ENCODE data around the gene ATRIP.

The ATRIP gene

DNA sequence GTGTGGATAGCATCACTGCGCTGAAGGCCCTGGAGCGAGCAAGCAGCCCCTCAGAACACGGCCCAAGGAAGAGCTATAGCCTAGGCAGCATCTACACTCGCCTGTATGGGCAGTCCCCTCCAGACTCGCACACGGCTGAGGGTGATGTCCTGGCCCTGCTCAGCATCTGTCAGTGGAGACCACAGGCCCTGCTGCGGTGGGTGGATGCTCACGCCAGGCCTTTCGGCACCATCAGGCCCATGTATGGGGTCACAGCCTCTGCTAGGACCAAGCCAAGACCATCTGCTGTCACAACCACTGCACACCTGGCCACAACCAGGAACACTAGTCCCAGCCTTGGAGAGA is 20.5 kb downstream of the ATRIP start:
- Histone ChIP-seq H2BK12ac (ENCODE audit: low read length) (peak overlapping the region; percentile 10), H3K79me2 (ENCODE audit: control insufficient read depth, insufficient read depth, low read length, poor library complexity) (peaks cover 6% of the 10 kb centered on the region), H3K4me2 (ENCODE audit: low read length) (no peak overlapping the region), H4K91ac (ENCODE audit: low read depth, low read length) (no peak overlapping the region), H4K8ac (ENCODE audit: low read depth, low read length) (no peak overlapping the region), H3K79me1 (ENCODE audit: low read length) (peaks cover 10% of the 10 kb centered on the region), H4K12ac (ENCODE audit: low read depth, low read length) (no peak overlapping the region), H3K4ac (ENCODE audit: low read depth, low read length) (no peak overlapping the region), H3K36me3 (ENCODE audit: control insufficient read depth in 1 of 2, insufficient read depth in 2 of 2, low read length in 2 of 2) (peaks cover 37 to 48% of the 10 kb centered on the region in 2 experiments), H3K14ac (ENCODE audit: low read length) (no peak overlapping the region), H2BK120ac (ENCODE audit: insufficient read depth, low read length, poor library complexity) (no peak overlapping the region), H3K9me3 (ENCODE audit: insufficient read depth, low read depth, low read length) (no peaks in the 10 kb centered on the region), H2AK5ac (ENCODE audit: low read length) (no peak overlapping the region), H3K27me3 (ENCODE audit: insufficient read depth, low read length) (no peaks in the 10 kb centered on the region), H2BK5ac (ENCODE audit: low read depth, low read length, poor library complexity) (no peak overlapping the region), H3K23ac (ENCODE audit: low read length) (no peak overlapping the region), H2AFZ (ENCODE audit: insufficient read depth, low read length, poor library complexity) (no peak overlapping the region), H3K4me1 (ENCODE audit: control insufficient read depth in 1 of 2, insufficient read depth in 2 of 2, low read length in 2 of 2) (peaks cover 12 to 14% of the 10 kb centered on the region in 2 experiments), H3K4me3 (ENCODE audit: low read depth, low read length) (no peak overlapping the region), H3K9ac (ENCODE audit: low read length) (no peak overlapping the region), H3K18ac (ENCODE audit: low read length) (no peak overlapping the region), H3K27ac (ENCODE audit: low read depth, low read length) (no peak overlapping the region)
- WGBS (ENCODE audit: extremely low coverage, insufficient coverage, insufficient read length) = no CpG with 5 or more reads among the region's 9 CpGs
- no peak for DNase-seq

DNA sequence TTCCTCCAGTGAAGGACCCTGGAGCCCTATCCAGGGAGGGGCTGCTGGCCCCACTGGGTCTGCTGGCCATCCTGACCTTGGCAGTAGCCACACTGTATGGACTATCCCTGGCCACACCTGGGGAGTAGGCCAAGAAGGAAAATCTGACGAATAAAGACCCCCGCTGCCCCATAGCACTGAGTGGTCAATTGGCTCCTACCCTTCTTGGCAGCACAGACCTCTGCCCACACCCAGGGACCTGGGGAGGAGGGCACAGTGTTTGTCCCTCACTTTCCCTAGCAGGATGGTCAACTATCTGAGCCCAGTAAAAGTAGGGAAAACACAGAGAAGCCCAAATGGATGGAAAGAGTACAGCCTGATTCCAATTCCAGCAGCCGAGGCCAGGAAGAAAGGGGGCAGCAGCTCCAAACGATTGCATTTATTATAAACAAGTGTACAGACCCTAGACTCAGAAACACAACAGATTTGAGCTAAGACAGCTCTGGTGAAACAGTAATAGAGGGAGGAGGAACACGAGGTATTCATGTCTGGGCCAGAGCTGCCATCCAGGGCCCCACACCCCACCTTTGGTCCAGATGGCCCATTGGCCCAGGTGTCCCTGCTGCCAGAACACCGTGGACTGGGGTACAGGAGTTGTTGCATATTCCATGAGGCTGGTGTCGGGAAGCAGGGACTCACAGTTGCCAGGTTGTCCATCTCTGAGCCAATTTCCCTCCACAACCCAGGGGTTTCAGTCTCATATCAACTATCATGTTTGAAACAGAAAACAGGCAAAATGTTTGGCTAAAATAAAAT is 21.1 kb downstream of the ATRIP start:
- WGBS (ENCODE audit: extremely low coverage, insufficient coverage, insufficient read length) = no CpG with 5 or more reads among the region's 7 CpGs
- peaks cover 12 to 14% of the 10 kb centered on the region in 2 experiments for H3K4me1 ChIP-seq (ENCODE audit: control insufficient read depth in 1 of 2, insufficient read depth in 2 of 2, low read length in 2 of 2)
- no peak overlapping the region for H4K8ac ChIP-seq (ENCODE audit: low read depth, low read length)
- no peak overlapping the region for H3K18ac ChIP-seq (ENCODE audit: low read length)
- H3K4me2 ChIP-seq (ENCODE audit: low read length) = no peak overlapping the region
- H3K36me3 ChIP-seq (ENCODE audit: control insufficient read depth in 1 of 2, insufficient read depth in 2 of 2, low read length in 2 of 2) = peaks cover 37 to 48% of the 10 kb centered on the region in 2 experiments
- no peaks in the 10 kb centered on the region for H3K9me3 ChIP-seq (ENCODE audit: insufficient read depth, low read depth, low read length)
- no peak overlapping the region for H3K14ac ChIP-seq (ENCODE audit: low read length)
- no peak overlapping the region for H2BK5ac ChIP-seq (ENCODE audit: low read depth, low read length, poor library complexity)
- no peak overlapping the region for H3K9ac ChIP-seq (ENCODE audit: low read length)
- no peak overlapping the region for H3K4me3 ChIP-seq (ENCODE audit: low read depth, low read length)
- peak overlapping the region; percentile 11 for H2AK5ac ChIP-seq (ENCODE audit: low read length)
- no peaks in the 10 kb centered on the region for H3K27me3 ChIP-seq (ENCODE audit: insufficient read depth, low read length)
- H4K12ac ChIP-seq (ENCODE audit: low read depth, low read length) = no peak overlapping the region
- peaks cover 8% of the 10 kb centered on the region for H3K79me2 ChIP-seq (ENCODE audit: control insufficient read depth, insufficient read depth, low read length, poor library complexity)
- no peak overlapping the region for H3K4ac ChIP-seq (ENCODE audit: low read depth, low read length)
- H3K27ac ChIP-seq (ENCODE audit: low read depth, low read length) = no peak overlapping the region
- H2BK120ac ChIP-seq (ENCODE audit: insufficient read depth, low read length, poor library complexity) = no peak overlapping the region
- DNase-seq = no peak
- no peak overlapping the region for H2AFZ ChIP-seq (ENCODE audit: insufficient read depth, low read length, poor library complexity)
- H3K79me1 ChIP-seq (ENCODE audit: low read length) = peaks cover 13% of the 10 kb centered on the region
- H4K91ac ChIP-seq (ENCODE audit: low read depth, low read length) = no peak overlapping the region
- no peak overlapping the region for H3K23ac ChIP-seq (ENCODE audit: low read length)
- no peak overlapping the region for H2BK12ac ChIP-seq (ENCODE audit: low read length)

- H3K18ac ChIP-seq (ENCODE audit: low read length) = no peak overlapping the region
- no peak overlapping the region for H3K4ac ChIP-seq (ENCODE audit: low read depth, low read length)
- no peak overlapping the region for H2BK5ac ChIP-seq (ENCODE audit: low read depth, low read length, poor library complexity)
- no peak overlapping the region for H2BK12ac ChIP-seq (ENCODE audit: low read length)
- H3K36me3 ChIP-seq (ENCODE audit: control insufficient read depth in 1 of 2, insufficient read depth in 2 of 2, low read length in 2 of 2) = peaks cover 37 to 45% of the 10 kb centered on the region in 2 experiments
- no CpG with 5 or more reads among the region's 8 CpGs for WGBS (ENCODE audit: extremely low coverage, insufficient coverage, insufficient read length)
- H4K8ac ChIP-seq (ENCODE audit: low read depth, low read length) = no peak overlapping the region
- no peak overlapping the region for H3K27ac ChIP-seq (ENCODE audit: low read depth, low read length)
- peaks cover 12 to 17% of the 10 kb centered on the region in 2 experiments for H3K4me1 ChIP-seq (ENCODE audit: control insufficient read depth in 1 of 2, insufficient read depth in 2 of 2, low read length in 2 of 2)
- no peak overlapping the region for H3K14ac ChIP-seq (ENCODE audit: low read length)
- H2BK120ac ChIP-seq (ENCODE audit: insufficient read depth, low read length, poor library complexity) = no peak overlapping the region
- no peak overlapping the region for H2AK5ac ChIP-seq (ENCODE audit: low read length)
- no peak overlapping the region for H2AFZ ChIP-seq (ENCODE audit: insufficient read depth, low read length, poor library complexity)
- H3K9ac ChIP-seq (ENCODE audit: low read length) = no peak overlapping the region
- no peaks in the 10 kb centered on the region for H3K27me3 ChIP-seq (ENCODE audit: insufficient read depth, low read length)
- H3K9me3 ChIP-seq (ENCODE audit: insufficient read depth, low read depth, low read length) = no peaks in the 10 kb centered on the region
- H4K91ac ChIP-seq (ENCODE audit: low read depth, low read length) = no peak overlapping the region
- peaks cover 18% of the 10 kb centered on the region for H3K79me1 ChIP-seq (ENCODE audit: low read length)
- no peak overlapping the region for H3K4me3 ChIP-seq (ENCODE audit: low read depth, low read length)
- peaks cover 10% of the 10 kb centered on the region for H3K79me2 ChIP-seq (ENCODE audit: control insufficient read depth, insufficient read depth, low read length, poor library complexity)
- no peak overlapping the region for H3K23ac ChIP-seq (ENCODE audit: low read length)
- H3K4me2 ChIP-seq (ENCODE audit: low read length) = no peak overlapping the region
- H4K12ac ChIP-seq (ENCODE audit: low read depth, low read length) = no peak overlapping the region
- no peak for DNase-seq
Measured at GRCh38 chr3:48468329-48468731, 21.8 kb downstream of the ATRIP start.

GRCh38 chr3:48469046-48469915 is 22.7 kb downstream of the ATRIP start:
- Histone ChIP-seq H4K12ac (ENCODE audit: low read depth, low read length) (no peak overlapping the region), H3K18ac (ENCODE audit: low read length) (peak overlapping the region; percentile 10), H4K91ac (ENCODE audit: low read depth, low read length) (no peak overlapping the region), H2BK5ac (ENCODE audit: low read depth, low read length, poor library complexity) (no peak overlapping the region), H3K4me2 (ENCODE audit: low read length) (no peak overlapping the region), H3K14ac (ENCODE audit: low read length) (no peak overlapping the region), H3K4me3 (ENCODE audit: low read depth, low read length) (no peak overlapping the region), H2BK120ac (ENCODE audit: insufficient read depth, low read length, poor library complexity) (no peak overlapping the region), H4K8ac (ENCODE audit: low read depth, low read length) (no peak overlapping the region), H3K79me1 (ENCODE audit: low read length) (peaks cover 21% of the 10 kb centered on the region), H3K79me2 (ENCODE audit: control insufficient read depth, insufficient read depth, low read length, poor library complexity) (peaks cover 10% of the 10 kb centered on the region), H3K27me3 (ENCODE audit: insufficient read depth, low read length) (no peaks in the 10 kb centered on the region), H2AK5ac (ENCODE audit: low read length) (no peak overlapping the region), H3K4ac (ENCODE audit: low read depth, low read length) (no peak overlapping the region), H3K9ac (ENCODE audit: low read length) (no peak overlapping the region), H3K4me1 (ENCODE audit: control insufficient read depth in 1 of 2, insufficient read depth in 2 of 2, low read length in 2 of 2) (peaks cover 12 to 21% of the 10 kb centered on the region in 2 experiments), H3K36me3 (ENCODE audit: control insufficient read depth in 1 of 2, insufficient read depth in 2 of 2, low read length in 2 of 2) (peaks cover 37 to 41% of the 10 kb centered on the region in 2 experiments), H2AFZ (ENCODE audit: insufficient read depth, low read length, poor library complexity) (no peak overlapping the region), H3K9me3 (ENCODE audit: insufficient read depth, low read depth, low read length) (no peaks in the 10 kb centered on the region), H3K27ac (ENCODE audit: low read depth, low read length) (no peak overlapping the region), H2BK12ac (ENCODE audit: low read length) (no peak overlapping the region), H3K23ac (ENCODE audit: low read length) (no peak overlapping the region)
- WGBS (ENCODE audit: extremely low coverage, insufficient coverage, insufficient read length) = no CpG with 5 or more reads among the region's 29 CpGs
- DNase-seq = no peak

Measured in trophoblast cell (in vitro differentiated cells and primary cell).